ENCODE results near the gene GNG3.
A peak's percentile ranks its signal among the peaks of the same experiment; 100 is the strongest.
"Not testable (repeated sequence)": the region's sequence is repeated elsewhere in the genome, so short reads cannot be mapped to it uniquely, and the experiment has no call there.

Gene GNG3

GRCh38 chr11:62707277-62707861 lies at the start of gene GNG3, which contains the start of gene BSCL2:
Gene GNG3, plus strand, starts transcription at chr11:62707676. Its CDS starts 620 bp downstream, at chr11:62708296.
Gene BSCL2, minus strand, starts transcription at chr11:62707424. Its CDS starts 229 bp downstream, at chr11:62707195.
- DNase-seq (ENCODE audit: low read depth): no peak

DNA sequence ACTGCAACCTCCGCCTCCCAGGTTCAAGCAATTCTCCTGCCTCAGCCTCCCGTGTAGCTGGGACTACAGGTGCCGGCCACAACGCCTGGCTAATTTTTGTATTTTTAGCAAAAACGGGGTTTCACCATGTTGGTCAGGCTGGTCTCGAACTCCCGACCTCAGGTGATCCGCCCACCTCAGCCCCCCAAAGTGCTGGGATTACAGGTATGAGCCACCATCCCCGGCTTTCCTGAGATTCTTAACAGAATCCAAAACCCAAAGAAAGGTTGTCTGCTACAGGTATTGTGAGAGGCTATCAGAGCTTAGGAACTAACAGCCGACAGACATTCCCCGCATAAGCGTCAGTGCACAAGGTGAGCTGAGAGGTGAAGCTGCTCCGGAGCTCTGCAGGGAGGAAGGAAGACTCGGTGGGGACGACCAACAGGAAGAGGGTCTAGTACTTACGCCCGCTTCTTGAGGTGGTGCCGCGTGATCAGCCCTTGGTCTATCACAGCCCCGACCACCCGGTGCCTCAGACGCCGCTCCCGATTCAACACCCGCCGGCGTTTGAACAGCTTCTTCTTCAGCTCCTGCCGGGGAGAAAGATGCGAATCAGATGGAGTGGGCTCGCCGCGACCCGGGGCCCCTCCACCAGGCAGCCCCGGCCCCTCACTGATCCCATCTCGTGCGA lies 42.9 kb upstream of the GNG3 start:
- peak; percentile 58 for DNase-seq (ENCODE audit: low read depth)

GRCh38 chr11:62665075-62665598 lies 42.3 kb upstream of the GNG3 start, which contains the start of the genes C11orf98 and CSKMT:
Gene C11orf98, minus strand, starts transcription at chr11:62665210. Its CDS starts 41 bp downstream, at chr11:62665169.
Gene CSKMT, plus strand, starts transcription at chr11:62665312. Its CDS starts 568 bp downstream, at chr11:62665880.
- DNase-seq (ENCODE audit: low read depth): peak; percentile 94

- peak; percentile 87 for DNase-seq (ENCODE audit: low read depth)
Observed at GRCh38 chr11:62665599-62666258, 41.7 kb upstream of the GNG3 start.

DNA sequence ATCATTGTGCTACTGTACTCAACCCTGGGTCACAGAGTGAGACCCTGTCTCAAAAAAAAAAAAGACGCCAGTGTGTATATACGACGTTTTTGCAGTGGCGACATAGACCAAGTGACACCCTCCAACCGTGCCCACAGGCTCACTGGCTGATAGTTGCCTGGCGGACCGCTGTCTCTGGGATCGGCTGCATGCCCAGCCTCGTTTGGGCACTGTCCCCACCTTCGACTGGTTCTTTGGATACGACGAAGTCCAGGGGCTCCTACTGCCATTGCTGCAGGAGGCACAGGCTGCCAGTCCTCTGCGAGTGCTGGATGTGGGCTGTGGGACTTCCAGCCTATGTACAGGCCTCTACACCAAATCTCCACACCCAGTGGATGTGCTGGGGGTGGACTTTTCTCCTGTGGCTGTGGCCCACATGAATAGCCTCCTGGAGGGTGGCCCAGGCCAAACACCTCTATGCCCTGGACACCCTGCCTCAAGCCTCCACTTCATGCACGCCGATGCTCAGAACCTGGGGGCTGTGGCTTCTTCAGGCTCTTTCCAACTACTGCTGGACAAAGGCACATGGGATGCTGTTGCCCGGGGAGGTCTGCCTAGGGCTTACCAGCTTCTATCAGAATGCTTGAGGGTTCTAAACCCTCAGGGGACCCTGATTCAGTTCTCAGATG lies 41.1 kb upstream of the GNG3 start:
- no peak for DNase-seq (ENCODE audit: low read depth)

DNA sequence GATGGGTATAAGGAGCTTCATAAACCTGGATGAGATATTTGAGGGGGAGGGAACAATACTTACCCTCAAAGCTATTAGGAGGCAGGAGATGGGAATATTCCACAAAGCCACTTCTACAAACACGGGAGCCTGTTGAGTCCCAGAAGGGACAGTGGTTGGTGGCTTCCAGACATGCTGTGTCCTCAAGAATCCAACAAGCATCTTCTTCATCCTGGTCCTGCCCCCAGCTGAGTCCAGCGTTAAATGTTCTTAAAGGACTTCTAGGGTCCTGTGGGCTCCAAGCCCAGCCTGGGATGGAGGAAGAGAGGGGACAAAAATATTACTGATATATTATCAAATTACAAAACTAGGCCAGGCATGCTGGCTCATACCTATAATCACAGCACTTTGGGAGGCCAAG lies 40.0 kb upstream of the GNG3 start:
- no peak for DNase-seq (ENCODE audit: low read depth)

DNA sequence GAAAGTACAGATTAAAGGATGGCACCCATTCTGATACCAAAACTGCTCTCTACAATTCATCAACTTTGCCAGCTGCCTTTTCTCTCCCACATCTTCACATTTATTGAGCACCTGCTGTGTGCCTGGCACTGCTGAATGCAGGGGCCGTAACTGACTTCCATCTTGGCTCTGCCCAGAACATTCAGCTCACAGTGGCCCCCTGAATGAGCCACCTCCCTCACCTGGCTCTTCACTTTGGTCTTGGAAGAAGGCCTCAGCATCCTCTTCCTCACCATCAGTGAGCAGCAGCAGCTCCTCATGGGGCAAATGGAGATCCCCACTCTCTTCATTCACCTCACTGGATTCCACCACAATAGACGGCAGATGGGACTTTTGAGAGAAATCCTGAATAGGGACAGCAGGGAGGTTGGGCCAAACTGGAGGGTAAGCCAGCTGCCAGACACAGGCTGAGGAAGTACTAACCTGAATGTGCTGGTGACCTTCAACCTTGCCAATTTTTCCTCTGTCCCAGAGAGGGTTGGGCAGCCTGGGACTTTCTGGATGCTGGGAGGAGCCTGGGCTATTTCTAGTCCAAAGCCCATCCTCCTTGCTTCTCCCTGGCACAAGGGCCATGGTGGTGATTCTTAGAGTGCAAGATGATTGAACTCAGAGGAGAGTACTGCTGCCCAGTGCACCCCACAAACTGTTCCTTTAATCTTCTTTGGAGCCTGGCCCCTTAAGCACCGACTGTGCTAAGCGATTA lies 37.9 kb upstream of the GNG3 start:
- DNase-seq (ENCODE audit: low read depth): no peak

DNA sequence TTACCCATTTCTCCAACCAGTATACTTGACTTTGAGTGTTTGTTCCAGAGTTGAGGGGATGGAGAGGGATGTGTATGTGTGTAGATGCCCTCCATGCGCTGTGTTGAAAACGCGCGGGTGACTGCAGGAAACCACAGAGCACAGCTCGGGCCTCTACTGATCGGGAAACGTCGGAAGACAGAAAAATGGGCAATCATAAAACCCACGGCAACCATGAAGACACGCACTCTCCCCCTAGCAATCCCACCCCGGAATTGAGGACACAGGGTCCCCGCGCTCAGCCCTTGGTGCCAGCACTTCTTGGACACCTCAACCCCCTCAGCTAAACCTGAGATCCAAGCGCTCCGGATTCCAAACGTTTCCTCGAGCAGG lies 36.3 kb upstream of the GNG3 start:
- no peak for DNase-seq (ENCODE audit: low read depth)

DNA sequence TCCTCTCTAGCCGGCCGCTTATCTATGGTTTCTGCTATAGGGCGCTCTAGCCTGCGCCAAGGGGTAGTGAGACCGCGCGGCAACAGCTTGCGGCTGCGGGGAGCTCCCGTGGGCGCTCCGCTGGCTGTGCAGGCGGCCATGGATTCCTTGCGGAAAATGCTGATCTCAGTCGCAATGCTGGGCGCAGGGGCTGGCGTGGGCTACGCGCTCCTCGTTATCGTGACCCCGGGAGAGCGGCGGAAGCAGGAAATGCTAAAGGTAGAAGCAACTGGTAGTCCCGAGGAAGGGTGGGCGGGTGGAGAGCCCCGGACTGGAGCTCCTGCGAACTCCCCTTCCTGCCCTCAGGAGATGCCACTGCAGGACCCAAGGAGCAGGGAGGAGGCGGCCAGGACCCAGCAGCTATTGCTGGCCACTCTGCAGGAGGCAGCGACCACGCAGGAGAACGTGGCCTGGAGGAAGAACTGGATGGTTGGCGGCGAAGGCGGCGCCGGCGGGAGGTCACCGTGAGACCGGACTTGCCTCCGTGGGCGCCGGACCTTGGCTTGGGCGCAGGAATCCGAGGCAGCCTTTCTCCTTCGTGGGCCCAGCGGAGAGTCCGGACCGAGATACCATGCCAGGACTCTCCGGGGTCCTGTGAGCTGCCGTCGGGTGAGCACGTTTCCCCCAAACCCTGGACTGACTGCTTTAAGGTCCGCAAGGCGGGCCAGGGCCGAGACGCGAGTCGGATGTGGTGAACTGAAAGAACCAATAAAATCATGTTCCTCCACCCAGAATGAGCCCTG lies 35.7 kb upstream of the GNG3 start, which contains the start of the genes LBHD1 and UQCC3:
Gene LBHD1, minus strand, starts transcription at position 660 of the 782 bp plus-strand sequence. CDS start 2,236 bp downstream, outside the sequence.
Gene UQCC3, plus strand, starts transcription at position 66 of the 782 bp plus-strand sequence. Its CDS starts 73 bp downstream, at position 139.
- DNase-seq (ENCODE audit: low read depth): peak; percentile 88

- DNase-seq (ENCODE audit: low read depth): peak; percentile 42
Observed at GRCh38 chr11:62673196-62673525, 34.3 kb upstream of the GNG3 start.

DNA sequence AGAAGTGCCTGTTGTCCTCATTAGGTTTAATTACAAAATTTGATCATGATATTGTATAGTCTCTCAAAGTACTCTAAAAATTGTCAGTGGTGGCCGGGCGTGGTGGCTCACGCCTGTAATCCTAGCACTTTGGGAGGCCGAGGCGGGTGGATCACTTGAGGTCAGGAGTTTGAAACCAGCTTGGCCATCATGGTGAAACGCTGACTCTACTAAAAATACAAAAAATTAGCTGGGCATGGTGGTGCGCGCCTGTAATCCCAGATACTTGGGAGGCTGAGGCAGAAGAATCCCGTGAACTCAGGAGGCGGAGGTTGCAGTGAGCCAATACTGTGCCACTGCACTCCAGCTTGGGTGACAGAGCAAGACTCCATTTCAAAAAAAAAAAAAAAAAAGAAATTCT lies 32.1 kb upstream of the GNG3 start:
- DNase-seq (ENCODE audit: low read depth): not testable (repeated sequence)

DNA sequence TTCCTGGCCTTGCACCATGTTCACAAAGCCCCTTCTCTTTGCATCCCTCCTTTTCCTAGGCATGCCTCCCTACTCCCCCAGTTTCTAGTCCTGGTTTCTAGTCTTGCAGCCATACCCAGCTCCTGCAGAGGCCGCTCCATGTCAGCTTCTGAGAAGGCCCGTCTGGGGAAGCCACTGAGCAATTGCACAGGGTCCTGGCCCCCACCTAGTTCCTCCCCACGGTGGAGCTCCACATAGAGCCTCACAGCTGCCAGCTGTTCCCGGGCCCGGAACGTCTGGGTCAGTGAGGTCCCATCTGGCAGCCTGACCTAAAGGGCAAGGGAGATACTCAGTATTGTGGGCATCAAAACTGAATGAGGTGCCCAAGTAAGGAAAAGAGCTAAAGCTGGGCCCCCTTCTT lies 30.8 kb upstream of the GNG3 start:
- no peak for DNase-seq (ENCODE audit: low read depth)

- DNase-seq (ENCODE audit: low read depth): no peak
Observed at GRCh38 chr11:62677156-62677555, 30.3 kb upstream of the GNG3 start.

DNA sequence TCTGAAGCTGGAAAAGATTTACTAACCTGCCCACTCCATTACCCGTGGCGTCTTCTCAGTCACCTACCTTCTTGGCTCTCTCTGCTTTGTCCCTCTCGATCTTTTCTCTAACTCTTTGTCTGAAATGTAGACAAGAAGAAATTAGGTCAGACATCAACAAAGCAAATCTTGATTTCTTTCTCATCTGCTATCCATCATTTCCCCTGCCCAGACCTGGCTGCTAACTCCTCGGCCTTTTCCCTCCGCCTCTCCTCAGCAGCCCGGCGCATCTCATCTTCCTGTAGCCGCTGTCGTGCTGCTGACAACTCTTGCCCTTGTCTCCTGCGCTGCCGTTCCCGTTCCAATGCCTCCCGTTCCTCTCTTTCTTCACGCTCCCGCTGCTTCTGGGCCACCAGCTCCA lies 29.8 kb upstream of the GNG3 start:
- no peak for DNase-seq (ENCODE audit: low read depth)

- DNase-seq (ENCODE audit: low read depth): no peak
Observed at GRCh38 chr11:62678433-62678769, 29.1 kb upstream of the GNG3 start.

DNA sequence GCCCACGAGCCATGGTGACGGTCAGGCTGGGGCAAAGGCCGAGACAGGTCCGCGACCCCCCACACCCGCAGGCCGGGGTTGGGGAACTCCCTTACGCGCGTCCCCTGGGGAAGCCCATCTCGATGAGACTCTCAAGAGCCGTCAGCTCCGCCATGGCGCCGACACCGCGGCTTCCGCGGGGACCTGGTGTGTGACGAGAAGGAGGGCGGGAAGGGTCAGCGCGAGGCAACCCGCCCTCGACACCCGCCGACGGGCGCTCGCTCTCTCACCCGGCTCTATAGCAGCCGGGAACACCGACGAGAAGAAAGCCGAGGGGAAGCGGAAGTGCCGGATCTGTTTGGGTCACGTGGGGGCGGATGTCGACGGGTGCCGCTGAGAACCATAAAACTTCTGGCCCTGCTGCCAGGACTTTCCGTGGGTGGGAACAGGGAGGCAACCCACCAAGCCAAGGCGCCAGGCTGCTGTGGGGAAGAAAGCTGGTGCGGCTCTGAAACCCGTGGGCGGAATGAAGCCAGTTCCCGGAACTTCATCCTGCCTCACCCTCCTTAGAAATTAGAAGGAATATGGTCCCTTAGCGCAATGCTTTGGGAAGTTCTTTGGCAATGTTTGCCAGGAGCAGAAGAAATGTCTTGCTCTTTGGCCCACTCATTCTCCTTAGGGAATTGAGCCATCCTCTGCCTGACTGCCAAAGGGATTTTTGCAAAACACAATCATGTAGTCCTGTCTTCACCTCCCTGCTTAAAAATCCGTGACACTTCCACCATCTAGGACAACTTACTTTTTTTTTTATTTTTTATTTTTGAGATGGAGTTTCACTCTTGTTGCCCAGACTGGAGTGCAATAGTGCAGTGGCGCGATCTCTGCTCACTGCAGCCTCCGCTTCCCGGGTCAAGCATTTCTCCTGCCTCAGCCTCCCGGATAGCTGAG lies 28.4 kb upstream of the GNG3 start, which contains the start of gene UBXN1:
Gene UBXN1, minus strand, starts transcription at position 304 of the 927 bp plus-strand sequence. Its CDS starts 150 bp downstream, at position 154.
- DNase-seq (ENCODE audit: low read depth): peak; percentile 87

DNA sequence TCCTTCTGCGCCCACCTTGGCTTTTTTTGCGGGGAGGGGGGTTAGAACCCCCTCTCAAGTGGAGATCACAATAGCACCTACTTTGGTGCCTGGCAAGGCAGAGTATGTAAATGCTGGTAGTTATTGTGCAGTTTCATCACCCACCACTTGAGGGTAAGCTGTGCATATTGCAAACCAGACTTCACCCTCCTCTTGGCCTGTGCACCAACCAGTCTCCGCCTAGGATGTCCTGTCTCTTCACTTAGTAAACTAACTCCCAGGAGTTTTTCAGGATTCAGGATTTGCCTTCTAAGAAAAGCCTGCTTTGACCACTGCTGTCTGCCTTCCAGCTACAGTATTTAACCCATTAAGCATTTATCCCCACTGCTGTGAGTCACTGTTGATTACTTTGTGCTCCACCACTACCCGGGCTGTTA lies 26.6 kb upstream of the GNG3 start:
- DNase-seq (ENCODE audit: low read depth): peak; percentile 82

- DNase-seq (ENCODE audit: low read depth): no peak
Observed at GRCh38 chr11:62682518-62682917, 25.0 kb upstream of the GNG3 start.
